Caco-2 (cell line): ENCODE data around the gene ANGPTL8. TPM values are rescaled to one million over a fixed set of nuclear protein-coding genes. Genes with fewer than 3 reads are reported as not detected.

ENCODE experiments used
- BruUV-seq: library from RNA; stranded (reverse); fragments of 400-500 nt; replicated peaks from 2 replicates; lab custom pipeline; 2021; lab: Mats Ljungman, UMichigan
- CTCF ChIA-PET: fragments of 300-600 bp; sonication (Branson Sonifier 250); formaldehyde crosslinking; loops from one replicate; lab custom pipeline; 2022; ENCODE audit warnings: antibody characterized with exemption; lab: Charles Lee
- POLR2A ChIA-PET: fragments of 300-600 bp; sonication (Branson Sonifier 250); formaldehyde crosslinking; loops from one replicate; lab custom pipeline; 2022; ENCODE audit warnings: antibody characterized with exemption; lab: Charles Lee
- DNase-seq, 2 experiments: peaks; one replicate each; pipeline versions ENCODE4 v3.0.0 to v3.0.0-alpha.2; 2020 to 2022
- H3K27me3 ChIP-seq: replicated peaks from 2 replicates; pipeline ENCODE4 v1.6.0; 2011; ENCODE audit warnings: low read length; ENCODE audit not compliant: control insufficient read depth, insufficient read depth
- H3K36me3 ChIP-seq: 2 replicates; pipeline ENCODE4 v1.5.1; 2011; ENCODE audit warnings: low read length; ENCODE audit not compliant: control insufficient read depth, insufficient read depth
- H3K4me1 ChIP-seq: fragments of 250-450 bp; sonication (Bioruptor Pico); 2 replicates; pipeline ENCODE4 v1.5.1; 2020; ENCODE audit warnings: mild to moderate bottlenecking
- H3K4me3 ChIP-seq: 2 replicates; pipeline ENCODE4 v1.5.1; 2011; ENCODE audit warnings: low read depth, mild to moderate bottlenecking, control low read depth, low read length
- H3K9me3 ChIP-seq: fragments of 250-450 bp; sonication (Bioruptor Pico); 2 replicates; pipeline ENCODE4 v1.5.1; 2020; ENCODE audit warnings: mild to moderate bottlenecking, moderate library complexity
- H3K27ac Mint-ChIP-seq: one replicate; pipeline ENCODE4 v1.8.0; 2022; ENCODE audit warnings: mixed read lengths; ENCODE audit not compliant: unreplicated experiment
- H3K27me3 Mint-ChIP-seq: one replicate; pipeline ENCODE4 v1.8.0; 2022; ENCODE audit warnings: mixed read lengths; ENCODE audit not compliant: insufficient read depth, unreplicated experiment
- H3K36me3 Mint-ChIP-seq: one replicate; pipeline ENCODE4 v1.8.0; 2022; ENCODE audit warnings: mild to moderate bottlenecking, mixed read lengths; ENCODE audit not compliant: insufficient read depth, unreplicated experiment
- H3K4me1 Mint-ChIP-seq: one replicate; pipeline ENCODE4 v1.8.0; 2022; ENCODE audit warnings: low read depth, mixed read lengths; ENCODE audit not compliant: unreplicated experiment
- H3K4me3 Mint-ChIP-seq: one replicate; pipeline ENCODE4 v1.8.0; 2022; ENCODE audit warnings: mild to moderate bottlenecking, moderate library complexity, mixed read lengths; ENCODE audit not compliant: unreplicated experiment
- H3K9me3 Mint-ChIP-seq: one replicate; pipeline ENCODE4 v1.8.0; 2022; ENCODE audit warnings: mixed read lengths; ENCODE audit not compliant: unreplicated experiment
- intact Hi-C: fragments of 100-400 bp; cut with micrococcal nuclease; formaldehyde crosslinking; loops from one replicate; pipeline ENCODE4 v1.10.0; 2022; ENCODE audit not compliant: unreplicated experiment
- total RNA-seq: library from RNA; stranded (reverse); gene quantifications from 2 replicates; pipeline ENCODE4 v1.2.3, GENCODE V29; 2022
- TF ChIP-seq, protein P1 (sequence below), 2 experiments: fragments of 200-600 bp in 1 of 2; IDR thresholded peaks; 1 replicate in 1 of 2; 2 replicates in 1 of 2; pipeline versions ENCODE4 v1.5.1 to v1.8.0; 2011 to 2022; ENCODE audit warnings: antibody characterized with exemption in 1 of 2, control low read depth in 1 of 2, inconsistent platforms in 1 of 2, low read depth in 1 of 2, low read length in 1 of 2, mild to moderate bottlenecking in 1 of 2, moderate library complexity in 1 of 2; ENCODE audit not compliant: insufficient read depth in 1 of 2, severe bottlenecking in 1 of 2, unreplicated experiment in 1 of 2

Gene ANGPTL8
- total RNA-seq, 1 experiment from 2014 or later, result not detected

DNA sequence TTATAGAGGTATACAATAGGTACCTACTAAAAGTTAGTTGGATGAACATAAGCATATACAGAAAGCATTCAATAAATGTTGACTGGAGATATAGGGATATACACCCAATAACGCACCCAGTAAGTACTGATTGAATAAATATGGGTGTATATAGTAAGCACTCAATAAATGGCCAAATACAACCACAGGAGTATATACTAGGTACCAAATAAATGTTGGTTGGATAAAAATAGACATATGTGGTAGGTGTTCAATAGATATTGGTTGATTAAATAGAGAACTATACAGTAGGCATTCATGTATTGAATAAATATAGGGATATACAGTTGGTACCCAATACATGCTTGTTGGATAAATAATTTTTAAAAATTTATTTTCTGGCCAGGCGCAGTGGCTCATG, 9.4 kb downstream of the ANGPTL8 start:
- ChIA-PET POLR2A (no interaction called here), CTCF (no interaction called here)
- Histone ChIP-seq H3K9me3 (no peaks in the 10 kb centered on the region), H3K4me3 (no peak overlapping the region), H3K27me3 (no peaks in the 10 kb centered on the region), H3K4me1 (no peaks in the 10 kb centered on the region), H3K36me3 (peaks cover 3% of the 10 kb centered on the region; the same call in 1 of the 2 replicates)
- H3K4me1 Mint-ChIP-seq, result no peaks in the 10 kb centered on the region
- TF ChIP-seq, protein P1, sequence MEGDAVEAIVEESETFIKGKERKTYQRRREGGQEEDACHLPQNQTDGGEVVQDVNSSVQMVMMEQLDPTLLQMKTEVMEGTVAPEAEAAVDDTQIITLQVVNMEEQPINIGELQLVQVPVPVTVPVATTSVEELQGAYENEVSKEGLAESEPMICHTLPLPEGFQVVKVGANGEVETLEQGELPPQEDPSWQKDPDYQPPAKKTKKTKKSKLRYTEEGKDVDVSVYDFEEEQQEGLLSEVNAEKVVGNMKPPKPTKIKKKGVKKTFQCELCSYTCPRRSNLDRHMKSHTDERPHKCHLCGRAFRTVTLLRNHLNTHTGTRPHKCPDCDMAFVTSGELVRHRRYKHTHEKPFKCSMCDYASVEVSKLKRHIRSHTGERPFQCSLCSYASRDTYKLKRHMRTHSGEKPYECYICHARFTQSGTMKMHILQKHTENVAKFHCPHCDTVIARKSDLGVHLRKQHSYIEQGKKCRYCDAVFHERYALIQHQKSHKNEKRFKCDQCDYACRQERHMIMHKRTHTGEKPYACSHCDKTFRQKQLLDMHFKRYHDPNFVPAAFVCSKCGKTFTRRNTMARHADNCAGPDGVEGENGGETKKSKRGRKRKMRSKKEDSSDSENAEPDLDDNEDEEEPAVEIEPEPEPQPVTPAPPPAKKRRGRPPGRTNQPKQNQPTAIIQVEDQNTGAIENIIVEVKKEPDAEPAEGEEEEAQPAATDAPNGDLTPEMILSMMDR (IDR thresholded peaks at IDR 0.05; ENCODE audit: insufficient read depth in 1 of 2, low read depth in 1 of 2, low read length in 1 of 2, severe bottlenecking in 1 of 2, unreplicated experiment in 1 of 2), result no peak
- intact Hi-C loops, result no loop called here
- no peak for DNase-seq
- H3K36me3 Mint-ChIP-seq, result peaks cover 46% of the 10 kb centered on the region
- H3K4me3 Mint-ChIP-seq, result no peak overlapping the region
- H3K9me3 Mint-ChIP-seq, result no peaks in the 10 kb centered on the region
- no peaks in the 10 kb centered on the region for H3K27me3 Mint-ChIP-seq
- no TSS peak for BruUV-seq
- no peak overlapping the region for H3K27ac Mint-ChIP-seq

GRCh38 chr19:11251217-11251616, 11.8 kb downstream of the ANGPTL8 start:
- H3K9me3 ChIP-seq, result no peaks in the 10 kb centered on the region
- H3K4me1 Mint-ChIP-seq, result no peaks in the 10 kb centered on the region
- BruUV-seq, result no TSS peak
- no peak overlapping the region for H3K4me3 Mint-ChIP-seq
- H3K36me3 ChIP-seq, result peaks cover 3% of the 10 kb centered on the region; the same call in 1 of the 2 replicates
- H3K36me3 Mint-ChIP-seq, result peaks cover 45% of the 10 kb centered on the region
- no peak overlapping the region for H3K27ac Mint-ChIP-seq
- intact Hi-C loops, result no loop called here
- TF ChIP-seq, protein P1 (IDR thresholded peaks at IDR 0.05; ENCODE audit: insufficient read depth in 1 of 2, low read depth in 1 of 2, low read length in 1 of 2, severe bottlenecking in 1 of 2, unreplicated experiment in 1 of 2), result no peak
- no peaks in the 10 kb centered on the region for H3K4me1 ChIP-seq
- no peaks in the 10 kb centered on the region for H3K27me3 ChIP-seq
- no peaks in the 10 kb centered on the region for H3K27me3 Mint-ChIP-seq
- H3K9me3 Mint-ChIP-seq, result no peaks in the 10 kb centered on the region
- DNase-seq, result no peak
- H3K4me3 ChIP-seq, result no peak overlapping the region
- ChIA-PET POLR2A (no interaction called here), CTCF (no interaction called here)

- no peaks in the 10 kb centered on the region for H3K27me3 Mint-ChIP-seq
- no peaks in the 10 kb centered on the region for H3K9me3 ChIP-seq
- DNase-seq, result no peak
- TF ChIP-seq, protein P1 (IDR thresholded peaks at IDR 0.05; ENCODE audit: insufficient read depth in 1 of 2, low read depth in 1 of 2, low read length in 1 of 2, severe bottlenecking in 1 of 2, unreplicated experiment in 1 of 2), result no peak
- H3K4me3 ChIP-seq, result no peak overlapping the region
- intact Hi-C loops, result no loop called here
- H3K36me3 ChIP-seq, result peaks cover 3% of the 10 kb centered on the region; the same call in 1 of the 2 replicates
- no TSS peak for BruUV-seq
- no peaks in the 10 kb centered on the region for H3K4me1 ChIP-seq
- CTCF ChIA-PET, result no interaction called here
- H3K27ac Mint-ChIP-seq, result no peak overlapping the region
- no peak overlapping the region for H3K4me3 Mint-ChIP-seq
- no peaks in the 10 kb centered on the region for H3K4me1 Mint-ChIP-seq
- no peaks in the 10 kb centered on the region for H3K9me3 Mint-ChIP-seq
- POLR2A ChIA-PET, result no interaction called here
- no peaks in the 10 kb centered on the region for H3K27me3 ChIP-seq
- peaks cover 39% of the 10 kb centered on the region for H3K36me3 Mint-ChIP-seq
Observed at GRCh38 chr19:11251650-11252314, 12.4 kb downstream of the ANGPTL8 start.
